Testis (tissue), 3 donors: Measurements from ENCODE around the gene MXRA8. TPM values are rescaled to one million over a fixed set of nuclear protein-coding genes. Genes with fewer than 3 reads are reported as not detected.

ENCODE experiments used
- DNase-seq: peaks from one replicate; pipeline ENCODE4 v3.0.0-alpha.2; 2019
- H3K27ac ChIP-seq, 2 donors: fragments of 200-600 bp; sonication (generic); one replicate each; pipeline ENCODE4 v1.5.1; 2019
- H3K27me3 ChIP-seq: fragments of 200-600 bp; sonication (generic); one replicate; pipeline ENCODE4 v1.5.1; 2019
- H3K36me3 ChIP-seq: fragments of 200-600 bp; sonication (generic); one replicate; pipeline ENCODE4 v1.5.1; 2017; ENCODE audit warnings: low read depth; ENCODE audit errors: missing control alignments
- H3K4me1 ChIP-seq: fragments of 200-600 bp; sonication (generic); one replicate; pipeline ENCODE4 v1.5.1; 2019
- H3K4me3 ChIP-seq, 2 donors: fragments of 200-600 bp; sonication (generic); one replicate each; pipeline ENCODE4 v1.5.1; 2017 to 2019
- H3K9me3 ChIP-seq: fragments of 200-600 bp; sonication (generic); one replicate; pipeline ENCODE4 v1.5.1; 2017
- CTCF ChIP-seq, 3 experiments: fragments of 450-650 bp in 2 of 3; fragments of 200-600 bp in 1 of 3; sonication (generic) in 1 of 3; IDR thresholded peaks; one replicate each; pipeline ENCODE4 v1.5.1; 2016 to 2019; ENCODE audit warnings: antibody characterized with exemption in 3 of 3, mild to moderate bottlenecking in 2 of 3, moderate library complexity in 1 of 3
- POLR2A ChIP-seq: fragments of 450-650 bp; IDR thresholded peaks from one replicate; pipeline ENCODE4 v1.6.1; 2017; ENCODE audit warnings: antibody characterized with exemption, mild to moderate bottlenecking, moderate library complexity
- WGBS, 2 donors: methylation state at CpG; one replicate each; pipeline ENCODE4 v1.1.5; 2018; 5-methylcytosine and 5-hydroxymethylcytosine counted together
- intact Hi-C: fragments of 100-400 bp; cut with DNase I; formaldehyde crosslinking; loops from one replicate; pipeline ENCODE4 v1.15.1; 2023; ENCODE audit warnings: low total_unique reads
- polyA plus RNA-seq: library from polyadenylated mRNA; stranded (reverse); fragments of 350-450 nt; fragmentation: Illumina TruSeq; extraction: RNeasy Lipid Tissue Mini Kit (QIAGEN cat#74804); gene quantifications from one replicate; pipeline ENCODE4 v1.2.3, GENCODE V29; 2014; ENCODE audit warnings: low read depth, low replicate concordance; ENCODE audit not compliant: insufficient read depth
- total RNA-seq, 2 donors: library from RNA; depleted of rRNA; stranded (reverse); fragments of >200 nt; gene quantifications; one replicate each; pipeline ENCODE4 v1.2.3, GENCODE V29; 2016

MXRA8 gene
- total and polyA plus RNA-seq, 3 donors from 2014 or later, result 60.2 to 102 (median 63.3) TPM

- TF ChIP-seq POLR2A, result no peak
- TF ChIP-seq CTCF (IDR thresholded peaks at IDR 0.05), result no peak
- Histone ChIP-seq H3K36me3 (no peaks in the 10 kb centered on the region), H3K27ac (no peak within 1 kb of the TSS), H3K4me3 (no peak within 1 kb of the TSS), H3K9me3 (no peaks in the 10 kb centered on the region), H3K4me1 (peaks cover 8% of the 10 kb centered on the region), H3K27me3 (no peaks in the 10 kb centered on the region)
- DNase-seq, result no peak
- intact Hi-C loops, result no loop called here
- 84 to 87% methylated on average over 27 to 41 of the region's 41 CpGs for WGBS, 2 donors
Observed at GRCh38 chr1:1331068-1331965, 27.0 kb downstream of the MXRA8 start, which contains the start of gene TAS1R3. Gene TAS1R3, plus strand, starts transcription at chr1:1331280. Its CDS starts 66 bp downstream, at chr1:1331346.

GRCh38 chr1:1330366-1331067, 27.8 kb downstream of the MXRA8 start:
- H3K4me3 ChIP-seq, result no peak overlapping the region
- no peaks in the 10 kb centered on the region for H3K9me3 ChIP-seq
- WGBS, 2 donors, result 76% methylated on average over 15 of the region's 15 CpGs; no CpG with 5 or more reads in 1 of the 2 donors
- H3K4me1 ChIP-seq, result peaks cover 14% of the 10 kb centered on the region
- DNase-seq, result no peak
- no peak for TF ChIP-seq CTCF (IDR thresholded peaks at IDR 0.05)
- TF ChIP-seq POLR2A, result no peak
- intact Hi-C loops, result no loop called here
- H3K27ac ChIP-seq, result no peak overlapping the region
- no peaks in the 10 kb centered on the region for H3K27me3 ChIP-seq
- no peaks in the 10 kb centered on the region for H3K36me3 ChIP-seq

- Histone ChIP-seq H3K4me3 (no peak overlapping the region), H3K36me3 (no peaks in the 10 kb centered on the region), H3K27me3 (no peaks in the 10 kb centered on the region), H3K9me3 (no peaks in the 10 kb centered on the region), H3K27ac (no peak overlapping the region), H3K4me1 (peaks cover 19% of the 10 kb centered on the region)
- intact Hi-C loops, result no loop called here
- WGBS, 2 donors, result 87 to 89% methylated on average over 35 to 58 of the region's 58 CpGs
- DNase-seq, result no peak
- TF ChIP-seq POLR2A, result no peak
- no peak for TF ChIP-seq CTCF (IDR thresholded peaks at IDR 0.05)
Observed at GRCh38 chr1:1329304-1330210, 28.8 kb downstream of the MXRA8 start.

- Histone ChIP-seq H3K27me3 (no peaks in the 10 kb centered on the region), H3K9me3 (no peaks in the 10 kb centered on the region), H3K27ac (no peak overlapping the region), H3K36me3 (no peaks in the 10 kb centered on the region), H3K4me1 (peaks cover 18% of the 10 kb centered on the region), H3K4me3 (no peak overlapping the region)
- 89 to 92% methylated on average over 10 to 15 of the region's 15 CpGs for WGBS, 2 donors
- DNase-seq, result no peak
- TF ChIP-seq POLR2A (no peak), CTCF (IDR thresholded peaks at IDR 0.05) (no peak)
- intact Hi-C loops, result no loop called here
Observed at GRCh38 chr1:1328254-1328653, 30.1 kb downstream of the MXRA8 start.
